GM21515 (cell line): ENCODE measurements around the gene WDTC1.

Experiments used
- ATAC-seq: cut with Tn5 transposase; IDR thresholded peaks from one replicate; pipeline ENCODE4 v1.9.1; 2021; ENCODE audit not compliant: unreplicated experiment

WDTC1 gene

DNA sequence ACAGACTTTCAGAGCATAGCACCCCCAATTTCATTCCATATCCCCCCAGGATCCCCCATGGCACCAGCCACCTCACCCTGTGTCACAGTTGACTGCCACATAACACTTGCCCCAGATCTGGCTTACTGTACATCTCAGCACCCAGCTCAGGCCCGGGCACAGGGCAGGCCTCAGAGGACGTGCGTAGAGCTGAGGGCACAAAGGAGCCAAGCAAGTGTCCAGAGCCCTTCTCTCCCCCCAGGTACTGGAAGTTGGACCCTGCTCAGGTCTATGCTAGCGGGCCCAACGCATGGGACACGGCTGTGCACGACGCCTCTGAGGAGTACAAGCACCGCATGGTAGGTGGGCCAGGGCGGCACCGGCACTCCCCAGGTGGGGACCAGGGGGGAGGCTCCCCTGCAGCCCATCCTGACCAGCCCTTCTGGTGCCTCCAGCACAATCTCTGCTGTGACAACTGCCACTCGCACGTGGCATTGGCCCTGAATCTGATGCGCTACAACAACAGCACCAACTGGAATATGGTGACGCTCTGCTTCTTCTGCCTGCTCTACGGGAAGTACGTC is 99.4 kb downstream of the WDTC1 start:
- no peak for ATAC-seq

DNA sequence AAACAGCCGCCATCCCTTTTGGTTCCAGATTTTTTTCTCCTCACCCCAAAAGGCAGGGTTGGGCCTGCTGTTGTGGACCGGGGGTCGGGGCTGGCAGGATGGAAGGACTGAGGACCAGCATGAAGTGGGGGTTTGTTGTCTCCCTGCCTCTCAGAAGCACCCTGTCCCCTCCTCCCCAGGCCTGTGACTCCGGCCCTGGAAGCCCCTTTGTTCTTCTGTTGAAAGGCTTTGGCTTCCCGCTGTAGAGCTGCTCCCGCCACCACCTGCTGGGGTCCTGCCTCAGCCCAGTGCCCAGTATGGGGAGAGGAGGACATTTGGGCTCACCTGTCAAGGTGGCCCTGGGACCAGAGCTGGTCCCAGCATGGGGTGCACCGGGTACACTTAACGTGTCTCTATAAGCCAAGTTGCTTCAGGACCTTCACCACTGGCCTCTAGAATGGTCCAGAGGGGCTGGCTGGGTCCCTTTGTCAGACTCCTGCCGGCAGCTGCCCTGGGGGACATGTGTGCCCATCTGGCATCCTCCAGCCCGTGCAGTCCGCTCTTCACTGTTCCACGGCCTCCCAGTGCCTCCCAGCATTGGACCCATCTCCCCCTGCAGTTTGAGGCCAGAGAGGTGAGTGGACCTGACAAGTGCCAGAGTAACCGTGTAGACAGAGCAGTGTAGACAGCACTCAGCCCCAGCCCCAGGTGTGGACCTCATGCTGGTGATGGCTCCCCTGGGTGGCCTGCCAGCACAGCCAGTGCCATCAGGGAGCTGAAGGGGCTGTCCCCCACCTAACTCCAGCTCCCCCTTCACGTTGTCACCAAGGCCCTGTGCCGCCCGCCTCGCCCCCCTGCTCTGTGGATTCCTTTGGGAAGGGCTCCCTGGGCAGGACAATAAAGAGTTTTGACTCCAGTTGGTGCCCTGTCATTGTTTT is 101.3 kb downstream of the WDTC1 start:
- ATAC-seq, result no peak

GRCh38 chr1:27336756-27337155 is 102.3 kb downstream of the WDTC1 start:
- no peak for ATAC-seq

GRCh38 chr1:27338751-27339150 is 104.3 kb downstream of the WDTC1 start:
- ATAC-seq, result no peak

DNA sequence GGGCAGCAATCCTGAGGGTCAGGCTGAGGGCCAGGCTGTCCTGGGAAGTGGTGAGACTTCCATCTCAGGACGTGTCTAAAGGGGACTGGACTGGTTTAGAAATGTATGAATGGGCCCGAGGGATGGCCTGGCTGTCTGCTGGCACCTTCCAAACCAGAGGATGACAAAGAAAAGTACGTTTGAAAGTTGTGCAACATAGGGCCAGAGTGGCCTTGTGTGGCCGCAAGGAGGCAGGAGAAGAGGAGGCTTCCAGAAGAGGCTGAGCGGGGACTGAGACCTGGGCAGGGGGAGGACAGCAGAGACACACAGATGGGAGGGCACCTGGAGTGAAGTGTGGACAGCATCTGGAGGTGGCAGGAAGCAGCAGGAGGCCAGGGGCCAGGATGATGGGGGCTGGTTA is 104.8 kb downstream of the WDTC1 start:
- ATAC-seq, result no peak

GRCh38 chr1:27341525-27342252 is 107.3 kb downstream of the WDTC1 start, which contains the start of gene SYTL1:
Gene SYTL1 (plus strand): TSS chr1:27342022. CDS start chr1:27345335, 3,313 bp downstream.
- no peak for ATAC-seq

DNA sequence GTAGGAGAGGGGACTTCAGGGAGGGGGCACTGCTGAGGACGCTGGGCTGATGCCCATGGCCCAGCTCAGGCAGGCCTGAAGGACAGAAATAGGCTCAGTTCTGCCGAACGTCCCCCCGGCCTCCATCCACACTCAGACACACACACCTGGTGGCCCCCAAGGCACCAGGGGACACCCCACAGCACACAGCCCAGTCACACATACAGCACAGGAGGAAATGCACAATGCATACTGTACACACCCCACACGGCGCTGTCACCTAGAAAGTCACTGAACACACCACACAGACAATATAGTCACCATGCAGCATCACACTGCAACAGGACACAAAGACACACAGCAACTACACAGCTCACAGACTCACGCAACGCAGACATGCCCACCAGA is 108.0 kb downstream of the WDTC1 start:
- no peak for ATAC-seq

- peak; percentile 38 for ATAC-seq
Measured at GRCh38 chr1:27342778-27343638, 108.6 kb downstream of the WDTC1 start.

GRCh38 chr1:27343639-27344025 is 109.2 kb downstream of the WDTC1 start:
- ATAC-seq, result no peak

DNA sequence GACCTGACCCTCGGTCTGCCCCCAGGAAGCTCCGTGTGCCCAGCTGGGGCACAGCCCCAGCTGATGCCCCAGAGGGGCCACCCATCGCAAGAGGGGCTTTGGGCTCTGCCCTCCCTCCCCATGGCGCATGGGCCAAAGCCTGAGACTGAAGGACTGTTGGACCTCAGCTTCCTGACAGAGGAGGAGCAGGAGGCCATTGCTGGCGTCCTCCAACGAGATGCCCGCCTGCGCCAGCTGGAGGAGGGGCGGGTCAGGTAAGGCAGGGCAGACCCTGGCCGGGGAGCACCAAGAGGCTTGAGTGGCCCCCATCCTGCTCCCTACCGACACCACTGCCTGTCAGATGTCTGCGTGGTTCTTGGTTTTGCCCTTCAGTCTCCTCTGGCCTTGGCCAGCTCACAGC is 110.8 kb downstream of the WDTC1 start:
- ATAC-seq, result no peak

GRCh38 chr1:27346357-27346756 is 111.9 kb downstream of the WDTC1 start:
- no peak for ATAC-seq

DNA sequence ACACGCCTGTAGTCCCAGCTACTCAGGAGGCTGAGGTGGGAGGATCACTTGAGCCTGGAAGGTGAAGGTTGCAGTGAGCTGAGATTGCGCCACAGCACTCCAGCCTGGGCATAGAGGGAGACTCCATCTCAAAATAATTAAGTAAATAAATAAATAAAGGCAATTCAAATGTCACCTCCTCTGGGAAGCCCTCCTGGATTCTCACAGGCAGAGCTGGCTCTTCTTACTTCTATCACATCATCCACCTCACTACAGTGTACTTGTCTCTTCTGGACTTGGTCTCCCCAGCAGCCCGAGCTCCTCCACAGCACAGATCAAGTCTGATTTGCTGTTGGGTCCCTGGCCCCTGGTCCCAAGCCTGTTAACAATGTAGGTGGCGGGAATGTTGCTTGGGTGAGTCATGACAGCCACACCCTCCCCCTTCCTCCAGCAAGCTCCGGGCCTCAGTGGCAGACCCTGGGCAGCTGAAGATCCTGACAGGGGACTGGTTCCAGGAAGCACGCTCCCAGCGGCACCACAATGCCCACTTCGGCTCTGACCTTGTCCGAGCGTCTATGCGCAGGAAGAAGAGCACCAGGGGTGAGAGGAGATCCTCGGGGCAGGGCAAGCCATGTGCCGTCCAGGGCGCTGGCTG is 112.7 kb downstream of the WDTC1 start:
- ATAC-seq, result no peak

DNA sequence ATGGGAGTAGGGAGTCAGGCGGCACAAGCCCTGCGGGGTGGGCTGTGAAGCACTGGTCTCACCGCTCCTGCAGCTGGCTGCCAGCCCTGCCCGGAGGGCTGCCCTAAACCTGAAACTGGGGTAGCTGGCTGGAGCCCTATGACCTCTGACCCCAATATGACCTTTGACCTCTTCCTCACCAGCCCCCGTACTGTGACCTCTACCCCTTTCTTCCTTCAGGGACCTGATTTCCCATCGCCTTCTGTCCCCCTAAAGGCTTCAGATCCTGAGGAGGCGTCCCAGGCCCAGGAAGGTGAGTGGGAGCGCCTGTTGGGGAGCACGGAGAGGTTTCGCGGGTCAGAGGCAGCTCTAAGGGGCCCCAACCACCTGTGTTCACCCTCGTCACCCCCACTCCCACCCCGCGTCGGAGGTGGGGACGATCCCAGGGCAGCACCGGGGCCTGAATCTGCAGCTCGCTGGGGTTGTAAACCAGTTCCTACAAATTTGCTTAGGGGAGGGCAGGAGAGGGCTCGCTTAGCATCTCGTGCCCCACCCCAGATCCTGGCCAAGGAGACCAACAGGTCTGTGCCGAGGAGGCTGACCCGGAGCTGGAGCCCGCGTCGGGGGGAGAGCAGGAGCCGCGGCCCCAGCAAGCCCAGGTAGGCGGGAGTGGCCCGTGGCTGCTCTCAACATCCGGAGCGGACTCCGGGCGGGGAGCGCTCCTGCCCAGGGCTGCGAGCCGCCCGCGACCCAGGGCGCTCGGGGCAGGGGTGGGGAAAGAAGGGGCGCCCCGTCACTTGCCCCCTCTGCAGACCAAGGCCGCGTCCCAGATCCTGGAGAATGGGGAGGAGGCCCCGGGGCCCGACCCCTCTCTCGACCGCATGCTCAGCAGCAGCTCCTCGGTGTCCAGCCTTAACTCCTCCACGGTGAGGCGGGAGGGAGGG is 114.7 kb downstream of the WDTC1 start:
- no peak for ATAC-seq

DNA sequence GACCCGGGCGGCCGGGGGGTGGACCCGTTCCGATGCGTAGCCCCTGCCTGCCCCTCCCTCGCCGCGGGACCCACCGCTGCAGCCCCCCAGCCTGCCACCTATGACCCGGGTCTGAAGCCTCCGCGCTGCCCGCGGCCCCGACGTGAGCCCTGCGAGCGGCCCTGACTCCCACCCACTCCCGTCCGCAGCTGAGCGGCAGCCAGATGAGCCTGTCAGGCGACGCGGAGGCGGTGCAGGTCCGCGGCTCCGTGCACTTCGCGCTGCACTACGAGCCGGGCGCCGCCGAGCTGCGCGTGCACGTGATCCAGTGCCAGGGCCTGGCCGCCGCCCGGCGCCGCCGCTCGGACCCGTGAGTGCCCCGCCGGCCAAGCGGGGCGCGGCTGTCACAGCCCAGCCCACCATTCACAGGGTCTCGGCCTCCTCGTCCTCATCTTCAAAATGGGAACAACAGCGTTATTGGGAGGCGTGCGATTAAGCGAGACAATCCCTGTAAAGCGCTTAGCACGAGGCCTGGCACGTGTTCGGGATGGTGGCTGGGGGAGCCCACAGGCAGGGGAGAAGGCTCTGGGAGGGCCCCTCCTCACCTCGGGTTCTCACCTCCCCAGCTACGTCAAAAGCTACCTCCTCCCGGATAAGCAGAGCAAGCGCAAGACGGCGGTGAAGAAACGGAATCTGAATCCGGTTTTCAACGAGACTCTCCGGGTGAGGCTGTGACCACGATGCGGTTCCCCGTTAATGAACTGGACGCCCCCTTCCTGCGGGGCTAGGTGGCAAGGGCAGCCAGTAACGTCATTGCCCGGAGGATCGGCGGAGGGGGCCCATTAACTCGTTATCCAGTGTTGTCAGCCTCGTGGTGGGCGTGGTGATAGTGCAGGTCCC is 115.6 kb downstream of the WDTC1 start:
- no peak for ATAC-seq

- no peak for ATAC-seq
Measured at GRCh38 chr1:27350663-27351540, 116.5 kb downstream of the WDTC1 start.

- no peak for ATAC-seq
Measured at GRCh38 chr1:27351541-27352107, 117.2 kb downstream of the WDTC1 start.

DNA sequence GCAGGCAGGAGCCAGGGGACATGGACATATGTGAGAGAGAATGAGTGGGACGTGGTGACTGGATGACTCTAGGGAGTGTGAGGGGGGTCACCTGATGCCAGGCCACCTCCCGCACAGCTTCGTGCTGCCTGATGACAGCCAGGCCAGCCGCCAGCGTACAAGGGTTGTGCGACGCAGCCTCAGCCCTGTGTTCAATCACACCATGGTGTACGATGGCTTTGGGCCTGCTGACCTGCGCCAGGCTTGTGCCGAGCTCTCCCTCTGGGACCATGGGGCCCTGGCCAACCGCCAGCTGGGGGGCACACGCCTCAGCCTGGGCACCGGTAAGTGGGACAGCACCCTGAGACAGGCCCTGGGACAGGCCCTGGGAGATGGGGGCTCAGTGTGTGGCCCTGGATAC is 118.7 kb downstream of the WDTC1 start:
- no peak for ATAC-seq
